H1 (cell line): Measurements from ENCODE around the gene PNMA8C. TPM values are rescaled to one million over a fixed set of nuclear protein-coding genes. Genes with fewer than 3 reads are reported as not detected.

Source experiments
- CBX5 ChIP-seq: fragments of 300-800, 300-1000 bp; sonication (generic); IDR thresholded peaks from 2 replicates; pipeline ENCODE4 v1.7.1; 2016; ENCODE audit warnings: antibody characterized with exemption, low read length, low read depth
- CBX8 ChIP-seq: fragments of 300-800, 300-1000 bp; sonication (generic); IDR thresholded peaks from 2 replicates; pipeline ENCODE4 v1.7.1; 2016; ENCODE audit warnings: low read depth, low read length, borderline replicate concordance
- CHD1 ChIP-seq: IDR thresholded peaks from 2 replicates; pipeline ENCODE4 v1.6.1; 2012; ENCODE audit warnings: low read depth, low read length, improper control_type of control experiment
- EZH2 ChIP-seq: fragments of 200-600 bp; sonication (generic); IDR thresholded peaks from 2 replicates; pipeline ENCODE4 v1.7.1; 2012; ENCODE audit warnings: low read depth, mild to moderate bottlenecking, moderate library complexity, low read length, inconsistent platforms; ENCODE audit not compliant: severe bottlenecking
- KDM5A ChIP-seq: fragments of 200-600 bp; IDR thresholded peaks from 2 replicates; pipeline ENCODE4 v1.7.1; 2012; ENCODE audit warnings: mild to moderate bottlenecking, low read length, inconsistent platforms, mixed read lengths
- POLR2A ChIP-seq, 2 experiments: IDR thresholded peaks; 1 replicate in 1 of 2; 2 replicates in 1 of 2; pipeline ENCODE4 v1.6.1; 2011; ENCODE audit warnings: low read depth in 2 of 2, low read length in 2 of 2, mild to moderate bottlenecking in 2 of 2; ENCODE audit errors: control extremely low read depth in 1 of 2
- SIN3A ChIP-seq, 2 experiments: IDR thresholded peaks in 1 of 2; conservative IDR thresholded peaks in 1 of 2; 2 replicates each; pipeline ENCODE4 v1.6.1; 2011 to 2012; ENCODE audit warnings: low read length in 2 of 2, improper control_type of control experiment in 1 of 2, low read depth in 1 of 2, mild to moderate bottlenecking in 1 of 2
- SIX5 ChIP-seq: IDR thresholded peaks from 2 replicates; pipeline ENCODE4 v1.6.1; 2011; ENCODE audit warnings: mild to moderate bottlenecking, low read depth, low read length
- TAF7 ChIP-seq: optimal IDR thresholded peaks from 2 replicates; pipeline ENCODE3; 2011; ENCODE audit warnings: low read depth, mild to moderate bottlenecking, inconsistent platforms, low read length, moderate library complexity, borderline replicate concordance
- TEAD4 ChIP-seq: IDR thresholded peaks from 2 replicates; pipeline ENCODE4 v1.6.1; 2012; ENCODE audit warnings: low read depth, low read length, inconsistent platforms, mixed read lengths
- polyA plus RNA-seq, 7 experiments: library from polyadenylated mRNA; depleted of rRNA in 3 of 7; stranded (reverse) in 5 of 7; unstranded in 2 of 7; fragments of >200 nt in 5 of 7; fragments of 200-250 nt in 2 of 7; gene quantifications; 1 replicate in 5 of 7; 2 replicates in 1 of 7; 4 replicates in 1 of 7; pipeline versions ENCODE4 v1.2.1 to v1.2.3, GENCODE V29; 2011 to 2013; ENCODE audit warnings: missing spikeins in 2 of 7, mixed read lengths in 2 of 7
- total RNA-seq: library from RNA; stranded (reverse); fragmentation: NEBNext Ultra II Directional; extraction: Animal tissue kit (Norgen Biotek cat#: 25700); gene quantifications from 2 replicates; pipeline ENCODE4 v1.2.1, GENCODE V29; 2021
- TF ChIP-seq, protein P1 (sequence below): fragments of 300-600 bp; sonication (generic); IDR thresholded peaks from 2 replicates; pipeline ENCODE4 v1.7.1; 2012; ENCODE audit warnings: low read length, moderate library complexity, mild to moderate bottlenecking, inconsistent platforms; ENCODE audit not compliant: insufficient replicate concordance
- TF ChIP-seq, protein P2 (sequence below): IDR thresholded peaks from 2 replicates; pipeline ENCODE4 v1.6.1; 2011; ENCODE audit warnings: low read depth, mild to moderate bottlenecking, low read length; ENCODE audit not compliant: insufficient read depth

The PNMA8C gene
- total and polyA plus RNA-seq, 2 of the 8 experiments (the other 6 are each of a cell fraction or from before 2014, with no cell fraction given), result 0.53 to 1.8 TPM

DNA sequence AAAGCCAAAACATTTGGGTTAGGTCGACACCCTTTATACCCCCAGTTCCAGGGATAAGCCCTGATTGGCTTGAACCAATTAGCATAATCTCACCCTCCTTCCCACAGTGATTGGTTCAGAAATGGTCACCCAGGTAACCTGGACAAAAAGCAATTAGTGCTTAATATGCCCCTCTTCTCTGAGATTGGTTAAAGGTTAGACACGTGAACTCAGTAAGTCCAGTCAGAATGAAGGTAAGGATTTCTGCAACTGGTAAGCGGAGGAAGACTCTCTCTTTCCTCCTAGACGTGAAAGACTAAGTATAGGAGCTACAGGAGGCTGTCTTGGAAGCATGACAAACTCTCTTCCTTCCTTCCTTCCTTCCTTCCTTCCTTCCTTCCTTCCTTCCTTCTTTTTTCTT is 1.3 kb upstream of the PNMA8C start (continued):
- TF ChIP-seq, protein P1, sequence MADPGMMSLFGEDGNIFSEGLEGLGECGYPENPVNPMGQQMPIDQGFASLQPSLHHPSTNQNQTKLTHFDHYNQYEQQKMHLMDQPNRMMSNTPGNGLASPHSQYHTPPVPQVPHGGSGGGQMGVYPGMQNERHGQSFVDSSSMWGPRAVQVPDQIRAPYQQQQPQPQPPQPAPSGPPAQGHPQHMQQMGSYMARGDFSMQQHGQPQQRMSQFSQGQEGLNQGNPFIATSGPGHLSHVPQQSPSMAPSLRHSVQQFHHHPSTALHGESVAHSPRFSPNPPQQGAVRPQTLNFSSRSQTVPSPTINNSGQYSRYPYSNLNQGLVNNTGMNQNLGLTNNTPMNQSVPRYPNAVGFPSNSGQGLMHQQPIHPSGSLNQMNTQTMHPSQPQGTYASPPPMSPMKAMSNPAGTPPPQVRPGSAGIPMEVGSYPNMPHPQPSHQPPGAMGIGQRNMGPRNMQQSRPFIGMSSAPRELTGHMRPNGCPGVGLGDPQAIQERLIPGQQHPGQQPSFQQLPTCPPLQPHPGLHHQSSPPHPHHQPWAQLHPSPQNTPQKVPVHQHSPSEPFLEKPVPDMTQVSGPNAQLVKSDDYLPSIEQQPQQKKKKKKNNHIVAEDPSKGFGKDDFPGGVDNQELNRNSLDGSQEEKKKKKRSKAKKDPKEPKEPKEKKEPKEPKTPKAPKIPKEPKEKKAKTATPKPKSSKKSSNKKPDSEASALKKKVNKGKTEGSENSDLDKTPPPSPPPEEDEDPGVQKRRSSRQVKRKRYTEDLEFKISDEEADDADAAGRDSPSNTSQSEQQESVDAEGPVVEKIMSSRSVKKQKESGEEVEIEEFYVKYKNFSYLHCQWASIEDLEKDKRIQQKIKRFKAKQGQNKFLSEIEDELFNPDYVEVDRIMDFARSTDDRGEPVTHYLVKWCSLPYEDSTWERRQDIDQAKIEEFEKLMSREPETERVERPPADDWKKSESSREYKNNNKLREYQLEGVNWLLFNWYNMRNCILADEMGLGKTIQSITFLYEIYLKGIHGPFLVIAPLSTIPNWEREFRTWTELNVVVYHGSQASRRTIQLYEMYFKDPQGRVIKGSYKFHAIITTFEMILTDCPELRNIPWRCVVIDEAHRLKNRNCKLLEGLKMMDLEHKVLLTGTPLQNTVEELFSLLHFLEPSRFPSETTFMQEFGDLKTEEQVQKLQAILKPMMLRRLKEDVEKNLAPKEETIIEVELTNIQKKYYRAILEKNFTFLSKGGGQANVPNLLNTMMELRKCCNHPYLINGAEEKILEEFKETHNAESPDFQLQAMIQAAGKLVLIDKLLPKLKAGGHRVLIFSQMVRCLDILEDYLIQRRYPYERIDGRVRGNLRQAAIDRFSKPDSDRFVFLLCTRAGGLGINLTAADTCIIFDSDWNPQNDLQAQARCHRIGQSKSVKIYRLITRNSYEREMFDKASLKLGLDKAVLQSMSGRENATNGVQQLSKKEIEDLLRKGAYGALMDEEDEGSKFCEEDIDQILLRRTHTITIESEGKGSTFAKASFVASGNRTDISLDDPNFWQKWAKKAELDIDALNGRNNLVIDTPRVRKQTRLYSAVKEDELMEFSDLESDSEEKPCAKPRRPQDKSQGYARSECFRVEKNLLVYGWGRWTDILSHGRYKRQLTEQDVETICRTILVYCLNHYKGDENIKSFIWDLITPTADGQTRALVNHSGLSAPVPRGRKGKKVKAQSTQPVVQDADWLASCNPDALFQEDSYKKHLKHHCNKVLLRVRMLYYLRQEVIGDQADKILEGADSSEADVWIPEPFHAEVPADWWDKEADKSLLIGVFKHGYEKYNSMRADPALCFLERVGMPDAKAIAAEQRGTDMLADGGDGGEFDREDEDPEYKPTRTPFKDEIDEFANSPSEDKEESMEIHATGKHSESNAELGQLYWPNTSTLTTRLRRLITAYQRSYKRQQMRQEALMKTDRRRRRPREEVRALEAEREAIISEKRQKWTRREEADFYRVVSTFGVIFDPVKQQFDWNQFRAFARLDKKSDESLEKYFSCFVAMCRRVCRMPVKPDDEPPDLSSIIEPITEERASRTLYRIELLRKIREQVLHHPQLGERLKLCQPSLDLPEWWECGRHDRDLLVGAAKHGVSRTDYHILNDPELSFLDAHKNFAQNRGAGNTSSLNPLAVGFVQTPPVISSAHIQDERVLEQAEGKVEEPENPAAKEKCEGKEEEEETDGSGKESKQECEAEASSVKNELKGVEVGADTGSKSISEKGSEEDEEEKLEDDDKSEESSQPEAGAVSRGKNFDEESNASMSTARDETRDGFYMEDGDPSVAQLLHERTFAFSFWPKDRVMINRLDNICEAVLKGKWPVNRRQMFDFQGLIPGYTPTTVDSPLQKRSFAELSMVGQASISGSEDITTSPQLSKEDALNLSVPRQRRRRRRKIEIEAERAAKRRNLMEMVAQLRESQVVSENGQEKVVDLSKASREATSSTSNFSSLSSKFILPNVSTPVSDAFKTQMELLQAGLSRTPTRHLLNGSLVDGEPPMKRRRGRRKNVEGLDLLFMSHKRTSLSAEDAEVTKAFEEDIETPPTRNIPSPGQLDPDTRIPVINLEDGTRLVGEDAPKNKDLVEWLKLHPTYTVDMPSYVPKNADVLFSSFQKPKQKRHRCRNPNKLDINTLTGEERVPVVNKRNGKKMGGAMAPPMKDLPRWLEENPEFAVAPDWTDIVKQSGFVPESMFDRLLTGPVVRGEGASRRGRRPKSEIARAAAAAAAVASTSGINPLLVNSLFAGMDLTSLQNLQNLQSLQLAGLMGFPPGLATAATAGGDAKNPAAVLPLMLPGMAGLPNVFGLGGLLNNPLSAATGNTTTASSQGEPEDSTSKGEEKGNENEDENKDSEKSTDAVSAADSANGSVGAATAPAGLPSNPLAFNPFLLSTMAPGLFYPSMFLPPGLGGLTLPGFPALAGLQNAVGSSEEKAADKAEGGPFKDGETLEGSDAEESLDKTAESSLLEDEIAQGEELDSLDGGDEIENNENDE, result no peak
- TF ChIP-seq, protein P2, sequence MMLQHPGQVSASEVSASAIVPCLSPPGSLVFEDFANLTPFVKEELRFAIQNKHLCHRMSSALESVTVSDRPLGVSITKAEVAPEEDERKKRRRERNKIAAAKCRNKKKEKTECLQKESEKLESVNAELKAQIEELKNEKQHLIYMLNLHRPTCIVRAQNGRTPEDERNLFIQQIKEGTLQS, result no peak
- TF ChIP-seq CBX8 (no peak), SIN3A (conservative IDR thresholded peaks at IDR 0.05 in 1 of 2, IDR thresholded peaks at IDR 0.05 in 1 of 2; ENCODE audit: low read depth in 1 of 2, low read length in 2 of 2) (no peak), EZH2 (no peak), KDM5A (no peak), TAF7 (no peak), SIX5 (no peak), TEAD4 (no peak), POLR2A (IDR thresholded peaks at IDR 0.05; ENCODE audit: control extremely low read depth in 1 of 2, low read depth in 2 of 2, low read length in 2 of 2) (no peak), CHD1 (no peak), CBX5 (no peak)
